CD4-positive, alpha-beta T cell (primary cell): ENCODE data around the gene CHST14. TPM values are rescaled to one million over a fixed set of nuclear protein-coding genes. Genes with fewer than 3 reads are reported as not detected.

Experiments
- ATAC-seq: fragments of 200-7000 bp; cut with Tn5 transposase; one replicate; pipeline ENCODE4 v1.10.0; 2022; ENCODE audit warnings: mild to moderate bottlenecking; ENCODE audit not compliant: poor library complexity
- CTCF ChIA-PET: fragments of 350-600 bp; sonication (Branson Sonifier 250); formaldehyde crosslinking; loops from one replicate; lab custom pipeline; 2021; ENCODE audit warnings: antibody characterized with exemption, inconsistent platforms; lab: Charles Lee
- POLR2A ChIA-PET: fragments of 350-600 bp; sonication (Branson Sonifier 250); formaldehyde crosslinking; loops from one replicate; lab custom pipeline; 2021; ENCODE audit warnings: antibody characterized with exemption, inconsistent platforms; lab: Charles Lee
- DNase-seq, 14 experiments: peaks; one replicate each; pipeline ENCODE4 v3.0.0-alpha.2; 2013 to 2020; ENCODE audit warnings: mixed read lengths in 2 of 14
- H3K27ac ChIP-seq, 2 donors: one replicate each; pipeline versions ENCODE4 v1.5.1 to v1.7.0; 2013; ENCODE audit warnings: low read length in 2 of 2, low read depth in 1 of 2, mild to moderate bottlenecking in 1 of 2
- H3K27me3 ChIP-seq, 2 experiments: 1 replicate in 1 of 2; 2 replicates in 1 of 2; pipeline versions ENCODE4 v1.6.1 to v1.7.0; 2013; ENCODE audit warnings: low read length in 2 of 2, control low read depth in 1 of 2, mild to moderate bottlenecking in 1 of 2, moderate library complexity in 1 of 2; ENCODE audit not compliant: insufficient read depth in 2 of 2, control insufficient read depth in 1 of 2
- H3K36me3 ChIP-seq: one replicate; pipeline ENCODE4 v1.6.1; 2013; ENCODE audit warnings: low read length, control low read depth; ENCODE audit not compliant: insufficient read depth
- H3K4me1 ChIP-seq: one replicate; pipeline ENCODE4 v1.6.1; 2013; ENCODE audit warnings: low read length, control low read depth; ENCODE audit not compliant: insufficient read depth
- H3K4me3 ChIP-seq: one replicate; pipeline ENCODE4 v1.5.1; 2013; ENCODE audit warnings: mild to moderate bottlenecking, low read length, moderate library complexity
- H3K9me3 ChIP-seq, 2 experiments: 1 replicate in 1 of 2; 2 replicates in 1 of 2; pipeline versions ENCODE4 v1.6.1 to v1.7.0; 2013; ENCODE audit warnings: low read length in 2 of 2, mild to moderate bottlenecking in 2 of 2, control low read depth in 1 of 2, moderate library complexity in 1 of 2; ENCODE audit not compliant: control insufficient read depth in 1 of 2, insufficient read depth in 1 of 2
- H3K27ac Mint-ChIP-seq: one replicate; pipeline ENCODE4 v1.8.0; 2020; ENCODE audit warnings: mixed read lengths
- H3K27me3 Mint-ChIP-seq: one replicate; pipeline ENCODE4 v1.8.0; 2021; ENCODE audit warnings: mixed read lengths
- H3K36me3 Mint-ChIP-seq: one replicate; pipeline ENCODE4 v1.8.0; 2021; ENCODE audit warnings: low read depth, mixed read lengths
- H3K4me1 Mint-ChIP-seq: one replicate; pipeline ENCODE4 v1.8.0; 2021; ENCODE audit warnings: low read depth, mixed read lengths
- H3K4me3 Mint-ChIP-seq: one replicate; pipeline ENCODE4 v1.8.0; 2020; ENCODE audit warnings: mild to moderate bottlenecking, mixed read lengths
- H3K9me3 Mint-ChIP-seq: one replicate; pipeline ENCODE4 v1.8.0; 2020; ENCODE audit warnings: mixed read lengths
- intact Hi-C, 2 experiments: fragments of 100-400 bp; cut with DNase I in 1 of 2; cut with micrococcal nuclease in 1 of 2; formaldehyde crosslinking; loops; one replicate each; pipeline versions ENCODE4 v1.15.1 to v1.9.0; 2023 to 2025; cut with DNase I, micrococcal nuclease
- total RNA-seq, 174 experiments: library from RNA in 2 of 174; stranded (reverse) in 2 of 174; gene quantifications; one replicate each; pipeline ENCODE4 v1.2.3 and lab custom pipeline; 2021 to 2026
- TF ChIP-seq, protein P1 (sequence below): fragments of 200-600 bp; IDR thresholded peaks from one replicate; pipeline ENCODE4 v1.8.0; 2022; ENCODE audit warnings: antibody characterized with exemption, mild to moderate bottlenecking

CHST14 gene
- total RNA-seq, 2 experiments from 2014 or later, result 4.6 to 5.1 TPM

DNA sequence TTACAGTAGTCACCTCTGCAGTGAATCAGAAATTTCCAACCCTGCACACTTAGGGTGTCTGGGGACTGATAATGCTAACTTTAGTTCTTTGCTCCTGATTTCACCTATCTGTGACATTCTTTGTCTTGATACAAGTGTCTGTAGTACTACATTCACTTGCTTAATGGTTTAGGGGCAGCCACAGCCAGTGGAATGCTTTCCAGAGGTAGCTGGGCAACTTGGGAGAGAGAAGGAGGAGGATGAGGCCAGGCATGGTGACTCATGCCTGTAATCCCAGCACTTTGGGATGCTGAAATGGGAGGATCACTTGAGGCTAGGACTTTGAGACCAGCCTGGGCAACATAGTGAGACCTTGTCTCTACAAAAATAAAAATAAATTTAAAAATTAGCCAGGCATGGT, 21.5 kb upstream of the CHST14 start:
- intact Hi-C loops, result loop anchor here in 1 of 2 experiments (10.0 kb wide), 1 partner anchor 146 kb away; the partner anchor contains the start of gene KNL1
- Histone ChIP-seq H3K36me3 (peaks cover 11% of the 10 kb centered on the region), H3K27me3 (no peaks in the 10 kb centered on the region), H3K4me1 (peaks cover 79% of the 10 kb centered on the region), H3K9me3 (no peaks in the 10 kb centered on the region), H3K27ac (no peak overlapping the region), H3K4me3 (no peak overlapping the region)
- Mint-ChIP-seq H3K36me3 (no peaks in the 10 kb centered on the region), H3K4me3 (peak overlapping the region; percentile 3), H3K27me3 (no peaks in the 10 kb centered on the region), H3K9me3 (no peaks in the 10 kb centered on the region), H3K4me1 (peaks cover 79% of the 10 kb centered on the region), H3K27ac (peak overlapping the region; percentile 31)
- ChIA-PET POLR2A (interaction anchor here (0.7 to 2.3 kb wide), 4 partner anchors 18 to 746 kb away, joined by 3 to 6 read pairs (median 4); partner anchors contain the start of gene RPUSD2), CTCF (interaction anchor here (1.0 kb wide), 1 partner anchor 21 kb away, joined by 3 read pairs; the partner anchor contains the start of gene CHST14)
- DNase-seq (no peak), ATAC-seq (no peak)
- TF ChIP-seq, protein P1, sequence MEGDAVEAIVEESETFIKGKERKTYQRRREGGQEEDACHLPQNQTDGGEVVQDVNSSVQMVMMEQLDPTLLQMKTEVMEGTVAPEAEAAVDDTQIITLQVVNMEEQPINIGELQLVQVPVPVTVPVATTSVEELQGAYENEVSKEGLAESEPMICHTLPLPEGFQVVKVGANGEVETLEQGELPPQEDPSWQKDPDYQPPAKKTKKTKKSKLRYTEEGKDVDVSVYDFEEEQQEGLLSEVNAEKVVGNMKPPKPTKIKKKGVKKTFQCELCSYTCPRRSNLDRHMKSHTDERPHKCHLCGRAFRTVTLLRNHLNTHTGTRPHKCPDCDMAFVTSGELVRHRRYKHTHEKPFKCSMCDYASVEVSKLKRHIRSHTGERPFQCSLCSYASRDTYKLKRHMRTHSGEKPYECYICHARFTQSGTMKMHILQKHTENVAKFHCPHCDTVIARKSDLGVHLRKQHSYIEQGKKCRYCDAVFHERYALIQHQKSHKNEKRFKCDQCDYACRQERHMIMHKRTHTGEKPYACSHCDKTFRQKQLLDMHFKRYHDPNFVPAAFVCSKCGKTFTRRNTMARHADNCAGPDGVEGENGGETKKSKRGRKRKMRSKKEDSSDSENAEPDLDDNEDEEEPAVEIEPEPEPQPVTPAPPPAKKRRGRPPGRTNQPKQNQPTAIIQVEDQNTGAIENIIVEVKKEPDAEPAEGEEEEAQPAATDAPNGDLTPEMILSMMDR, result no peak

DNA sequence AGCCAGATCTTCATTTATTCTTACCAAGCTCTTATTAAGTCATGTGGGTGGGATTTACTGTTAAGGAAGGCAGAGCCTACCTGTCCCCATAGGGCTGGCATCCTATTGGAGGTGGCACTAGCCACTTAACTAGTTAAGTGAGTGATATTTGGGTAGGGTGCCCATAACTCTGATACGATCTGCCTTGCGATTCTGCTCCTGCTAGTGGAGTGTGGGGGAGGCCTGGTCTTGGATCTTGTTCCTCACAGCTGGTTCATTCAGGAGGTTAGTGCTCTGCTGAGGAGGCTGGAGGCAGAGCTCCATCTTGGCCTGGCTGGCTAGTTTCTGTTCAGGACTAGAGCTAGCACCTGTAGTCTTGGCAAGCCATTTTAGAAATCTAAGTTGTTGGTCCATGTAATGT, 20.7 kb upstream of the CHST14 start:
- Histone ChIP-seq H3K36me3 (peaks cover 11% of the 10 kb centered on the region), H3K27me3 (no peaks in the 10 kb centered on the region), H3K27ac (peak overlapping the region in 1 of 2 donors; percentile 49), H3K9me3 (no peaks in the 10 kb centered on the region), H3K4me1 (peaks cover 80% of the 10 kb centered on the region), H3K4me3 (no peak overlapping the region)
- intact Hi-C loops, result loop anchor here in 1 of 2 experiments (5.0 kb wide), 1 partner anchor 117 kb away; the partner anchor contains the start of genes CCDC32 and RPUSD2
- Mint-ChIP-seq H3K4me3 (peak overlapping the region; percentile 28), H3K27ac (peak overlapping the region; percentile 31), H3K36me3 (no peaks in the 10 kb centered on the region), H3K27me3 (no peaks in the 10 kb centered on the region), H3K9me3 (no peaks in the 10 kb centered on the region), H3K4me1 (peaks cover 79% of the 10 kb centered on the region)
- DNase-seq (no peak), ATAC-seq (no peak)
- TF ChIP-seq, protein P1, result no peak
- POLR2A ChIA-PET, result interaction anchor here (0.6 to 9.1 kb wide), 4 partner anchors 8 to 119 kb away, joined by 3 to 106 read pairs (median 4); partner anchors contain the start of genes BAHD1 and RPUSD2
- CTCF ChIA-PET, result interaction anchor here (1.0 kb wide), 1 partner anchor 21 kb away, joined by 3 read pairs; the partner anchor contains the start of gene CHST14

DNA sequence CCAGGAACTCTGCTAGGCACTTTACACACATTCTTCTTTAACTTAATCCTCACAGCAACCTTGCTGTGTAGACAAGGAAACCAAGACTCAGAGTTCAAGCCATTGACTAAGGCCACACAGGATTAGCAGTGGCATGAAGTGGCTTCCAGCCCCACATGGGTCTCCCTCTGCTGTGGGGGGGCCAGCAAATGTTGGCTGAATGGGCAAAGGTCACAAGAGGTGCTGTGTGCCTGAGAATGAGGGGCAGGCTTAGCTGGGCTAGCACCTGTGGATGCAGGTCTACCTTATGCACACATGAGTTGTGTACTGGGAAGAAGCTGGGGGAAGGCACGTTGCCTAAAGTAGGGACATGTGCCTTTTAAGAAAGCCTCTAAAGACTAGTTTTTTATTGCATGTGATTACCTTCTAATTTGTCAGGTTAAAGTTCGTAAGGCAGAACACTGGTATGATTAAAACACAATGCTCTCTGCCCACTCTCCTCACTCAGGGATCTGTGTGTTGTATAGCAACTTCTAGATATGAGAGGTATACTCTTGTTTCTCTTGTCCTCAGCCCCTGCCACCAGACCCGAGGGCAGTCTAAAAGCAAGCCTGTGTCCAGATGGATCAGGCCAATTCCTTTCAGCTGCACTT, 19.1 kb upstream of the CHST14 start:
- ATAC-seq, result no peak
- Histone ChIP-seq H3K36me3 (peaks cover 7% of the 10 kb centered on the region), H3K9me3 (no peaks in the 10 kb centered on the region), H3K4me3 (no peak overlapping the region), H3K4me1 (peaks cover 82% of the 10 kb centered on the region), H3K27me3 (no peaks in the 10 kb centered on the region), H3K27ac (peak overlapping the region; percentile 13 to 68)
- H3K9me3 Mint-ChIP-seq, result no peaks in the 10 kb centered on the region
- ChIA-PET CTCF (interaction anchor here (1.7 kb wide), 1 partner anchor 10 kb away, joined by 4 read pairs; the partner anchor contains the start of gene BAHD1), POLR2A (interaction anchor here (2.3 to 9.1 kb wide), 2 partner anchors 10 to 117 kb away, joined by 6 to 106 read pairs; partner anchors contain the start of genes BAHD1 and RPUSD2)
- TF ChIP-seq, protein P1, result no peak
- no peaks in the 10 kb centered on the region for H3K27me3 Mint-ChIP-seq
- DNase-seq, result no peak
- peaks cover 82% of the 10 kb centered on the region for H3K4me1 Mint-ChIP-seq
- peak overlapping the region; percentile 84 for H3K27ac Mint-ChIP-seq
- H3K36me3 Mint-ChIP-seq, result no peaks in the 10 kb centered on the region
- intact Hi-C loops, result loop anchor here in 1 of 2 experiments (5.0 kb wide), 1 partner anchor 116 kb away; the partner anchor contains the start of genes CCDC32 and RPUSD2
- H3K4me3 Mint-ChIP-seq, result peak overlapping the region; percentile 81
